Chondrocyte (in vitro differentiated cells): ENCODE data around the gene SFXN5. TPM values are rescaled to one million over a fixed set of nuclear protein-coding genes. Genes with fewer than 3 reads are reported as not detected.
A peak's percentile ranks its signal among the peaks of the same experiment; 100 is the strongest.

Experiments used
- DNase-seq: peaks from one replicate; pipeline ENCODE4 v3.0.0; 2021; ENCODE audit warnings: mixed read lengths, low spot score
- H3K27ac Mint-ChIP-seq: one replicate; pipeline ENCODE4 v1.8.0; 2021; ENCODE audit warnings: mild to moderate bottlenecking, moderate library complexity, mixed read lengths; ENCODE audit not compliant: unreplicated experiment
- H3K27me3 Mint-ChIP-seq: 2 replicates; pipeline ENCODE4 v1.8.0; 2021; ENCODE audit warnings: low read depth, mixed read lengths
- H3K36me3 Mint-ChIP-seq: 2 replicates; pipeline ENCODE4 v1.8.0; 2021; ENCODE audit warnings: low read depth, mixed read lengths
- H3K4me1 Mint-ChIP-seq: 2 replicates; pipeline ENCODE4 v1.8.0; 2021; ENCODE audit warnings: low read depth, mild to moderate bottlenecking, mixed read lengths
- H3K4me3 Mint-ChIP-seq: one replicate; pipeline ENCODE4 v1.8.0; 2021; ENCODE audit warnings: mild to moderate bottlenecking, moderate library complexity, mixed read lengths; ENCODE audit not compliant: unreplicated experiment
- H3K9me3 Mint-ChIP-seq: 2 replicates; pipeline ENCODE4 v1.8.0; 2021; ENCODE audit warnings: low read depth, mixed read lengths
- total RNA-seq: library from RNA; stranded (reverse); gene quantifications from 3 replicates; pipeline ENCODE4 v1.2.1, GENCODE V29; 2021
- TF ChIP-seq, protein P1 (sequence below): fragments of 200-600 bp; sonication (generic); IDR thresholded peaks from 2 replicates; pipeline ENCODE4 v1.5.0; 2021; ENCODE audit warnings: antibody characterized with exemption, mild to moderate bottlenecking, moderate library complexity

Gene SFXN5
- total RNA-seq, 1 donor from 2014 or later: 10.6 TPM

DNA sequence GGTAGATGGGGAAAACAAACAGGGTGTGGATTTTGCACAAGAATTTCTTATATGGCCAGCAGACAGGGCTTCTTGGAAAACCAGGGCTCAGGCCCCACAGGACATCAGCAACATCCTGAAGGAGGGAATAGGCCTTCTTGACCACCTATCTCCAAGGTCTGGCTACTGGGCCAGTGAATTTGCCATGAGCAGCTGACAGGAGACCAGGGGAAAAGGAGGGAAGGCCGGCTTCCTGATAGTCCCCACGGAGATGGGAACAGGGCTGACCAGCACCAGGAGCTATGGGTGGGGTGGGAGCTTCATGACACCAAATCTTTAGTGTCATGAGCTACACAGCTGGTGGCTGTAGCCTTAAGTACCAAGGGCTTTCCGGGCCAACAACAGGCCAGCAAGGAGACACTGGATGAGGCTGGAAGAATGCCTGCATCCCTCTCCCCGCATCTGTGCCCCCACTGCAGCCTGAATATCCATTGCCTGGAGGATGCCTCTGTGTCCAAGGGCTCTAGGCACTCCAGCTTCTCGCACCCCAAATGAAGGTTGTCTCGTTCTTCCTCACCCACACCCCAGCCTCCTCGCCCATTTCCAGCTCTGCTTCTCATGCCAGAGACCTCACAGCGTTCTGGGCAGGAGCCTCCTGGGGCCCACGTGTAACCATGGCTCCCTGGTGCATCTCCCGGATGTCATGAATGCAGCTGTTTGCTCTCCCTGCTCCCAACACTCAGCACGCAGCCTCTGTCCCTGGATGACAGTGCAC lies 79.4 kb downstream of the SFXN5 start:
- Mint-ChIP-seq H3K9me3 (no peaks in the 10 kb centered on the region), H3K27me3 (no peaks in the 10 kb centered on the region), H3K27ac (no peak overlapping the region)

DNA sequence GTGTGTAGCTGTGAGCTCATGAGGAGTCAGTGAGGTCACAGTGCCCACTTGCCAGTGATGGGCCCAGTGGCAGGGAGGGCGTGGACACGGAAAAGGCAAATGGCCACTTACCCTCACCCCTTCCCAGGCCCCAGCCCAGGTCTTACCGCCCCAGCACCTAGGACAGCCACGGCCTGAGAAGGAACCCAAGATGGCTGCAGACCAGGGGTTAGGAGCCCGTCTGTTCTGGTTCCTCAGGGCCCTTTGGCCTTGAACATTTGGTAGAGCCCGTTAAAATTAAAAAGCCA lies 80.1 kb downstream of the SFXN5 start:
- no peaks in the 10 kb centered on the region for H3K27me3 Mint-ChIP-seq
- peaks cover 2% of the 10 kb centered on the region for H3K36me3 Mint-ChIP-seq
- DNase-seq: no peak

More for the DNA sequence above, 79.4 kb downstream of the SFXN5 start:
- TF ChIP-seq, protein P1, sequence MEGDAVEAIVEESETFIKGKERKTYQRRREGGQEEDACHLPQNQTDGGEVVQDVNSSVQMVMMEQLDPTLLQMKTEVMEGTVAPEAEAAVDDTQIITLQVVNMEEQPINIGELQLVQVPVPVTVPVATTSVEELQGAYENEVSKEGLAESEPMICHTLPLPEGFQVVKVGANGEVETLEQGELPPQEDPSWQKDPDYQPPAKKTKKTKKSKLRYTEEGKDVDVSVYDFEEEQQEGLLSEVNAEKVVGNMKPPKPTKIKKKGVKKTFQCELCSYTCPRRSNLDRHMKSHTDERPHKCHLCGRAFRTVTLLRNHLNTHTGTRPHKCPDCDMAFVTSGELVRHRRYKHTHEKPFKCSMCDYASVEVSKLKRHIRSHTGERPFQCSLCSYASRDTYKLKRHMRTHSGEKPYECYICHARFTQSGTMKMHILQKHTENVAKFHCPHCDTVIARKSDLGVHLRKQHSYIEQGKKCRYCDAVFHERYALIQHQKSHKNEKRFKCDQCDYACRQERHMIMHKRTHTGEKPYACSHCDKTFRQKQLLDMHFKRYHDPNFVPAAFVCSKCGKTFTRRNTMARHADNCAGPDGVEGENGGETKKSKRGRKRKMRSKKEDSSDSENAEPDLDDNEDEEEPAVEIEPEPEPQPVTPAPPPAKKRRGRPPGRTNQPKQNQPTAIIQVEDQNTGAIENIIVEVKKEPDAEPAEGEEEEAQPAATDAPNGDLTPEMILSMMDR: no peak
- Mint-ChIP-seq H3K4me3 (no peak overlapping the region), H3K36me3 (peaks cover 2% of the 10 kb centered on the region), H3K4me1 (no peaks in the 10 kb centered on the region)
- no peak for DNase-seq

DNA sequence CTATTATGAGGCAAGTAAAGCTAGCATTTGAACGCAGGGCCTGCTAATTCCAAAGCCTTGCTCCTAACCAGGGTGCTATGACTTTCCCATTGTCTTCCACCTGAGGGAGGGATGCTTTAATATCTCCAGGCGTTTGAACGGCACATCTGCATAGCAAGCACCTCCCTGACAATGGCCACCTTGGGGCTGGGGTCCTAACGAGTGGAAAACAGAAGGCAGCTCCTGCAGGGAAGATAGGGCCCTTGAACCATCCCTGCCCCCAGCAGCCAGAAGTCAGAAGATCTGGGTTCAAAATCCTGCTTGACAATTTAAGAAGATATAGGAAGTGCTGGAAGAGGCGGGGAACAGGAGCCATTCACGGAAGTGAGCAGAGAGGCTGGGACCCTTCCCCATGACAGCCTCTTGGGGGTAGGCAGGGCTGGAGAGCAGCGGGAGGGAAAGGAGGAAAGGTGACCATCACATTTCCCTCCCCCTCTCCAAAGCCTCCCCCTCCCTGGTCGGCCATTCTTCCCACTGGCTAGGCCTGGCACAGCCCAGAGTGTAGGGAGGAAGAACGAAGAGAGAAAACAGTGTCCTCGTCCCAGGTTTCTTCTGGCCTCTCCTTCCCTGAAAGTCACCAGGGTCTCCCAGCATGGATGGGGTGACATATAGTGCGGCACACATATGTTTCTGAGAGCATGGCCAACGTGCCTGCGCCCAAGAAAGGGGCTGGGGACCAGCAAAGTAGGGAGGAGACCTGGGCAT lies 80.6 kb downstream of the SFXN5 start:
- H3K4me3 Mint-ChIP-seq: no peak overlapping the region
- no peaks in the 10 kb centered on the region for H3K4me1 Mint-ChIP-seq
- no peaks in the 10 kb centered on the region for H3K9me3 Mint-ChIP-seq
- peaks cover 2% of the 10 kb centered on the region for H3K36me3 Mint-ChIP-seq
- no peaks in the 10 kb centered on the region for H3K27me3 Mint-ChIP-seq
- H3K27ac Mint-ChIP-seq: no peak overlapping the region
- TF ChIP-seq, protein P1: no peak
- DNase-seq: no peak

More for the DNA sequence above, 80.1 kb downstream of the SFXN5 start:
- Mint-ChIP-seq H3K9me3 (no peaks in the 10 kb centered on the region), H3K4me3 (no peak overlapping the region), H3K27ac (no peak overlapping the region), H3K4me1 (no peaks in the 10 kb centered on the region)
- TF ChIP-seq, protein P1: no peak

DNA sequence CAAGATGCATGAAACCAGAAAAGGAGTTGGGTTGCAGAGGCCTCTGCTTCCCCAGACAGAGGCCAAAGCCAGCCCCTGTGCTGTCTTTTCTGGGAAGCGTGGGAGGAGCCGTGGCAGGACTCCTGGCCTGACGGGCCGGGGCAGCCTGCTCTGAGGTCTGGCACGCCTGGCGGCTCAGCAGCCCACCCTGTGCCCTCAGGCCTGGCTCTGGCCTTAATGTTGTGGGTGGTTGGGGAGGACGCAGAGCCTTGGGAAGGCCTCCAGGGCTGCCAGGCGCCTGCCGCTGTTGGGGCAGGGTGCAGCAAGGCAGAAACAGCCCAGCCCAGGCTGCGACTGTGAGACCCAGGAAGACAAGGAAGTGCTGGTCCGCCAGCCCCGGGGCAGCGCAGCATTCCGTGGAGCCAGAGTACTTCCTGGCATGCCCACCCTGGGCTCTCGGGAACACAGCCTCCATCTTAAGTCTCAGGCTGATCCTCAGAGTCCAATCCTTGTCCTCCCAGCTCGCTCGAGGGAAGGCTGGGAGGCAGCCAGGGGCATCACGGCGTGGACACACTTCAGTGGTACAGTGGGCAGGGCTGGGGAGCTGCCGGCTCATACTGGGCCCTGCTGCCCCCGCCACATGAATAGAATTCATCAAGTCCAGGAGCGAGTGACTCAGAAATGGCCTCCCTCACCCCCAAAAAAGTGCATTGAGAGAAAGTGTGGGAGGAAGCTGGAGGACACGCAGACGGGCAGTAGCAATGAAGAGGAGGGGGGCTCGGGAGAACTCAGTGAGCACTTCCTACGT lies 81.5 kb downstream of the SFXN5 start:
- Mint-ChIP-seq H3K4me1 (no peaks in the 10 kb centered on the region), H3K4me3 (no peak overlapping the region), H3K9me3 (no peaks in the 10 kb centered on the region), H3K36me3 (peaks cover 2% of the 10 kb centered on the region), H3K27ac (no peak overlapping the region), H3K27me3 (no peaks in the 10 kb centered on the region)
- DNase-seq: peak; percentile 76
- TF ChIP-seq, protein P1: no peak

DNA sequence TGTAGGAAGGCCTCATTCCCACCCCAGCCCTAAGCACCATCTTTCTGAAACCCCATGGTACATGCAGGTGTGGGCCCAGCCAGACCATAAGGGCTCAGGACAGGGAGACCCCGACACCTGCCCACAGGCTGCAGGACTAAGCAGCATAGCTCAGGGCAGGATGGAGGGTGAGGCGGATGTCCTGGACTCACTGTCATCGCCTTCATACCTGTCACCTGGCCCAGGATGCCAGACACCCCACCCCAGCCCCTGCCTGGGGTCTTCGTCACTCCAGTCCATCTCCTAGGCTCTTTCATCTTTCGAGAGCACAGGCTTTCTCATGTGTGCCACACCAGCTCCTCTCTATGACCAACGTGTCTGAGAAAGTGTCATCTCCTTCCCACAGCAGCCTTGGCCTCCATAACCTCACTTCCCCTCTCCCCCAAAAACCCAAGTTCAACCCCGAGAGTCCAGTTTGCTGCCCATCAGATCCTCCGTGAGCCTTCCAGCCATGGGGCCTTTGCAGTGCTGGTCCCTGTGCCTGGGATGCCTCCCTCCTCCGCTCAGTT lies 82.7 kb downstream of the SFXN5 start:
- TF ChIP-seq, protein P1: no peak
- Mint-ChIP-seq H3K36me3 (peaks cover 2% of the 10 kb centered on the region), H3K4me3 (no peak overlapping the region), H3K27me3 (no peaks in the 10 kb centered on the region), H3K9me3 (no peaks in the 10 kb centered on the region), H3K4me1 (no peaks in the 10 kb centered on the region), H3K27ac (no peak overlapping the region)
- peak; percentile 75 for DNase-seq
